B cell (primary cell): ENCODE measurements around the gene SDK1.

Experiments used
- EZH2 ChIP-seq: IDR thresholded peaks from 2 replicates; pipeline ENCODE4 v1.6.1; 2012; ENCODE audit warnings: borderline replicate concordance, low read depth, mild to moderate bottlenecking, moderate library complexity, low read length; ENCODE audit not compliant: insufficient read depth, poor library complexity, severe bottlenecking
- TF ChIP-seq, protein P1 (sequence below): fragments of 200-600 bp; IDR thresholded peaks from one replicate; pipeline ENCODE4 v1.8.0; 2022; ENCODE audit warnings: antibody characterized with exemption, mild to moderate bottlenecking

- TF ChIP-seq, protein P1, sequence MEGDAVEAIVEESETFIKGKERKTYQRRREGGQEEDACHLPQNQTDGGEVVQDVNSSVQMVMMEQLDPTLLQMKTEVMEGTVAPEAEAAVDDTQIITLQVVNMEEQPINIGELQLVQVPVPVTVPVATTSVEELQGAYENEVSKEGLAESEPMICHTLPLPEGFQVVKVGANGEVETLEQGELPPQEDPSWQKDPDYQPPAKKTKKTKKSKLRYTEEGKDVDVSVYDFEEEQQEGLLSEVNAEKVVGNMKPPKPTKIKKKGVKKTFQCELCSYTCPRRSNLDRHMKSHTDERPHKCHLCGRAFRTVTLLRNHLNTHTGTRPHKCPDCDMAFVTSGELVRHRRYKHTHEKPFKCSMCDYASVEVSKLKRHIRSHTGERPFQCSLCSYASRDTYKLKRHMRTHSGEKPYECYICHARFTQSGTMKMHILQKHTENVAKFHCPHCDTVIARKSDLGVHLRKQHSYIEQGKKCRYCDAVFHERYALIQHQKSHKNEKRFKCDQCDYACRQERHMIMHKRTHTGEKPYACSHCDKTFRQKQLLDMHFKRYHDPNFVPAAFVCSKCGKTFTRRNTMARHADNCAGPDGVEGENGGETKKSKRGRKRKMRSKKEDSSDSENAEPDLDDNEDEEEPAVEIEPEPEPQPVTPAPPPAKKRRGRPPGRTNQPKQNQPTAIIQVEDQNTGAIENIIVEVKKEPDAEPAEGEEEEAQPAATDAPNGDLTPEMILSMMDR = no peak
- no peak for TF ChIP-seq EZH2
These were observed 858.1 kb downstream of the SDK1 start for GRCh38 chr7:4159154-4159501.
